GM12872 (cell line): ENCODE data around the gene CERS2.

Source experiments
- TF ChIP-seq, protein P1 (sequence below): IDR thresholded peaks from 3 replicates; pipeline ENCODE4 v1.5.1; 2011; ENCODE audit warnings: low read depth, mild to moderate bottlenecking, low read length, moderate library complexity; ENCODE audit not compliant: insufficient read depth

CERS2 gene

GRCh38 chr1:150922519-150922975 lies 52.1 kb downstream of the CERS2 start:
- TF ChIP-seq, protein P1, sequence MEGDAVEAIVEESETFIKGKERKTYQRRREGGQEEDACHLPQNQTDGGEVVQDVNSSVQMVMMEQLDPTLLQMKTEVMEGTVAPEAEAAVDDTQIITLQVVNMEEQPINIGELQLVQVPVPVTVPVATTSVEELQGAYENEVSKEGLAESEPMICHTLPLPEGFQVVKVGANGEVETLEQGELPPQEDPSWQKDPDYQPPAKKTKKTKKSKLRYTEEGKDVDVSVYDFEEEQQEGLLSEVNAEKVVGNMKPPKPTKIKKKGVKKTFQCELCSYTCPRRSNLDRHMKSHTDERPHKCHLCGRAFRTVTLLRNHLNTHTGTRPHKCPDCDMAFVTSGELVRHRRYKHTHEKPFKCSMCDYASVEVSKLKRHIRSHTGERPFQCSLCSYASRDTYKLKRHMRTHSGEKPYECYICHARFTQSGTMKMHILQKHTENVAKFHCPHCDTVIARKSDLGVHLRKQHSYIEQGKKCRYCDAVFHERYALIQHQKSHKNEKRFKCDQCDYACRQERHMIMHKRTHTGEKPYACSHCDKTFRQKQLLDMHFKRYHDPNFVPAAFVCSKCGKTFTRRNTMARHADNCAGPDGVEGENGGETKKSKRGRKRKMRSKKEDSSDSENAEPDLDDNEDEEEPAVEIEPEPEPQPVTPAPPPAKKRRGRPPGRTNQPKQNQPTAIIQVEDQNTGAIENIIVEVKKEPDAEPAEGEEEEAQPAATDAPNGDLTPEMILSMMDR, result peak; percentile 83

DNA sequence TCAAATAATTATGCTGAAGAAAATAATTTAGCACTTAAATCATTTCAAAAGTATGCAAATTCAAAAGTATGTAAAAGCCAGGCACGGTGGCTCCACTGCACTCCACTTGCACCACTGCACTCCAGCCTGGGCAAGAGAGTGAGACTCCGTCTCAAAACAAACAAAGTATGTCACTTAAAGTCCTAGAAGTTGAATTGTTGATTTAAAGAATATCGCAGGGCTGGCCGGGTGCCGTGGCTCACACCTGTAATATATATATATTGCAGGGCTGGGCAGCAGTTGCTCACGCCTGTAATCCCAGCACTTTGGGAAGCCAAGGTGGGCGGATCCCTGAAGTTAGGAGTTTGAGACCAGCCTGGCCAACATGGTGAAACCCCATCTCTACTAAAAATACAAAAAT lies 57.2 kb downstream of the CERS2 start:
- TF ChIP-seq, protein P1, result no peak
